GM21423 (cell line): ENCODE results near the gene WDR76.
"Not testable (repeated sequence)": the region's sequence is repeated elsewhere in the genome, so short reads cannot be mapped to it uniquely, and the experiment has no call there.

Experiments used
- ATAC-seq: cut with Tn5 transposase; IDR thresholded peaks from one replicate; pipeline ENCODE4 v1.9.1; 2021; ENCODE audit warnings: mild to moderate bottlenecking, moderate library complexity; ENCODE audit not compliant: unreplicated experiment

The WDR76 gene

GRCh38 chr15:43826508-43827341, at the start of gene WDR76:
TSS of gene WDR76 (plus strand) at chr15:43827002. CDS start at chr15:43827033, 31 bp downstream.
- peak; percentile 61 for ATAC-seq

DNA sequence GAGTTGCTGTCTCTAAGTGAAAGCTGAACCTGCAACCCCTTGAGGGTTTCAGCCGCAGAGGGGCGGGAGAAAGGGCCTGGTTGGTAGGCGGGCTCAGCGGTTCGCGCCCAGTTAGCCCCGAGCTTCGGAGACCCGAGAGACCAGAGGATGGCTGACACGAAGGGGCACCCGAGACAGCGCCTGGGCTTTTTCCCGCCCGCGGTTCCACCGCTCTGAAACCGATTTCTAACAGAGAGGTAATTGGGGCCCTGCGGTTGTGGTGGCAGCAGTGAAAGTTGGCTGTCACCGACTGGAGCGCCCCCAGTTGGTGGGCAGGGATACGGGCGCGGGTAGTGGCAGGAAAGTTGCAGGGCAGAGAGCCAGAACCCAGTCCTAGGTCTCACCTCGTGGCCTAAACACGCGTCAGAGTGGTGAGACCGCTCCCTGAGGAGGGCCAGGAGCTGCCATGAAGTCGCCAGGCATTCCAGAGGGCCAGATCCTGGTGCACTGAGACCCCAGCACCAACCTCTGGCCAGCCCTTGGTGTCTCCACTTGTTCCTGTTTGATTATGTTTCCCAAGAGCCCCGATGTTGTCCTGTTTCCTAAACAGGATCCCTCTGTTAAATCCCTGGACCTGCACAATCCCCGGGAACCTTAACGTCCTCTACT, 49.4 kb upstream of the WDR76 start:
- peak; percentile 58 for ATAC-seq

- ATAC-seq: no peak
These were observed 47.8 kb upstream of the WDR76 start for GRCh38 chr15:43779016-43779415.

GRCh38 chr15:43789409-43789808, 37.4 kb upstream of the WDR76 start:
- no peak for ATAC-seq

DNA sequence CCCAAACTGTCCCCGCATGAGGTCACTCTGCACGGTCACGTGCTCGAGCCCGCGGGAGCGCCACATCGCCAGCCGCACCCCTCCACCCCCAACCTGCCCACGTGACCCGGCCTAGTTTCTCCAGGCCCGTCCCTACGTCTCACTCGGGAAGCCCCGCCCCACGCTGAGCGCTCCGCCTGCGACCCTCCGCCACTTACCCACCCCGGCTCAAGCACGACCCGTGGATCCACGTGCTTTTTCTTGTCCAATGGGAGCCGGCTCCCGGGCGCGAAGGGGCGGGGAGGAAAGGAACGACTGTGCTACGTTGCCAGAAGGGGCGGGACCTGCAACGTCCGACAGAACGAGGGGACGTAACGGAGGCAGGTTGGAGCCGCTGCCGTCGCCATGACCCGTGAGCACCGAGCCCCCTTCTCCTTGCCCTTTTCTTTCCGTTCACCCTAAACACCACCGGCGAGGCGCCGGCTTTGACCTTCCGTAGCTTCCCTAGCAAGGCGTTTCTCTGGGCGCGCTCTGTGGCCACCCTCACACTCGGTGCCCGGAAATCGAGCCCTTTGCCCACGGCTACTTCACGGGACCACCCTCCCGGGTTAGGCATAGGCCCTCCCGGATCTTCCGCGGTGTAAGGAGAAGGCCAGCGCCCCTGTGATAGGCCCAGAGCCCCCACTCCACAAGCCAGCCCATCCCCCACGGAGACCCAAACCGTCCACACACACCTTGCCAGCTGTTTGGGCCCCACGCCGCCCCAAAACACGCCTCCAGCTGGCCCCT, 34.6 kb upstream of the WDR76 start, which contains the start of gene SERF2:
Gene SERF2 (plus strand): TSS at position 328 of the 768 bp plus-strand sequence. CDS start 57 bp downstream, at position 385.
- ATAC-seq: peak; percentile 89

GRCh38 chr15:43792761-43793476, 33.9 kb upstream of the WDR76 start:
- ATAC-seq: no peak

- ATAC-seq: no peak
These were observed 33.2 kb upstream of the WDR76 start for GRCh38 chr15:43793647-43794046.

GRCh38 chr15:43794269-43795037, 32.3 kb upstream of the WDR76 start:
- no peak for ATAC-seq

GRCh38 chr15:43795197-43795596, 31.6 kb upstream of the WDR76 start:
- no peak for ATAC-seq

- ATAC-seq: no peak
These were observed 30.8 kb upstream of the WDR76 start for GRCh38 chr15:43795997-43796396.

DNA sequence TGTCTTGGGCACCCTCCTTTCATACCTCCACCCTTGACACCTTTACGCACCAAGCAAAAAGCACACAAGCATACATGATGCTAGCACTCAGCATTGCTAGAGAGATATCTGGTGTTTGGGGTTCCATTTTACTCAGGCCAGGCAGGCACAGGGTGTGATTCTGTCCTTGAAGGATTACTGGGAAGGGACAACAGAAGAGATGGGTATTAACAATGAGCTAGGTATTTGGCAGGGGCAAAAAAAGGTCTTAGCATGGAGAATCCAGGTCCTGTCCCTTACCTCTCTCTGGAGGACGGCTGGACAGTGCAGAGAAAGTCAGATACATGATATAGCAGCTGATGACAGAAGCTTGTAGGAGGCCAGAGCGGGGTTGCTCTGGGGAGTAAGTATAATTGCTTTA, 30.2 kb upstream of the WDR76 start:
- no peak for ATAC-seq

DNA sequence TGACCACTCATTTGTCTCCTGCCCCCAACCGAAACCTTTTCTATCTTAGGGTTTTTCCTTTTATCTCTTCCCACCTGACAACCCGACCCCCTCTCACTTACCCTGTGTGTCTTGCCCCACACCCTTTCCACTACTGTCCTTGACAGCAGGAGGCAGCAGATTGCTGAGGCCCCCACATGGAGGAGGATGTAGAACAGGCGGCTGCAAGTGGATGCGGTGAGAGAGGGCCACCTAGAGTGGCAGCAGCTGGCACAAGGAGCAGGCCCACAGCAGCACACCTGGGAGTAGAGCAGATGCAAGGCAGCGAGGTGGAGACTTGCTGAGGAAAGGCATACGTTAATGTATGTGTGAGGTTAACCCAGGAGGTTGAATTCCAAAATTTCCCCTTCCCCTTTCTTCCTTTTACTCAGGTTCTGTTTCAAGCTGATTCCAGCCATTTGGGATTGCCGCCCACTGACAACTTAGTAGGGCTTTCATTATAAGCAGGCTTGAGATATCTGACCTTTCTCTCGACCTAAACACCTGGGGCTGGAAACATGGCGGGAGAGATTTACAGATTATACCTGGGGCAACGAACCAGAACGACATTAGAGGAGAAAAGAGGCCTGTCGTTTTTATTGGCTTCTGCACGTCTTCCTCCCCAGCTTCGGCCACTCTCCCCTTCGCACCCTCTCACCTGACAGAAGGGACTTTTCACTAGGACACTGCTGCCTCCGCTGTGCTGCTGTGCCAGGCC, 27.4 kb upstream of the WDR76 start:
- no peak for ATAC-seq

DNA sequence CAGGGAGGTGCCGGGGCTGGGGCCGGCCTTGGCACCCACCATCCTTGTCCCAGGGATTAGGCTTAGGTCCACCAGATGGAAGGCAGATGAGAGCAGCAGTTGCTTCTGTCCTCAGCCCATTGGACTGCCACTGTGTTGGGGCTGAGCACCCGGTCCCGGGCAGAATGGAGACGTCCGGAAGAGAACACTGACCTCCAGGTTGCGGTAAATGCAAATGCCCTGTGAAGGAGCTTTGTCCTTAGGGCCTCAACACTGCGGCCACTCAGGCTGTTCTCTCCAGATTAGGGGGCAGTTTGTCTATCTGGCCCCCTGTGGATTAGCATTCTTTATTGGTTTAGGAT, 26.9 kb upstream of the WDR76 start, which contains the start of gene SERINC4:
Gene SERINC4 (minus strand): TSS at position 276 of the 341 bp plus-strand sequence. CDS start 234 bp downstream, at position 42.
- ATAC-seq: no peak

GRCh38 chr15:43800286-43801141, 26.3 kb upstream of the WDR76 start, which contains the start of gene HYPK:
TSS of gene HYPK (plus strand) at chr15:43800599. CDS start at chr15:43800623, 24 bp downstream.
- ATAC-seq: peak; percentile 86

DNA sequence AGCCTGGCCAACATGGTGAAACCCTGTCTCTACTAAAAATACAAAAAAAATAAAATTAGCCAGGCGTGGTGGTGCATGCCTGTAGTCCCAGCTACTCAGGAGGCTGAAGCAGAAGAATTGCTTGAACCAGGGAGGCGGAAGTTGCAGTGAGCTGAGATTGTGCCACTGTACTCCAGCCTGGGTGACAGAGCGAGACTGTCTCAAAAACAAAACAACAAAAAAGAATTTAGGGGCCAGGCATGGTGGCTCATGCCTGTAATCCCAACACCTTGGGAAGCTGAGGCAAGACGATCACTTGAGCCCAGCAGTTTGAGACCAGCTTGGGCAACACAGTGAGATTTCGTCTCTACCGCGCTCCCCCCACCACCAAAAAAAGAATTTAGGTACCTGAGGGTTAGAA, 24.1 kb upstream of the WDR76 start:
- ATAC-seq: not testable (repeated sequence)

- ATAC-seq: no peak
These were observed 18.3 kb upstream of the WDR76 start for GRCh38 chr15:43808435-43808950.

GRCh38 chr15:43808960-43809678, 17.7 kb upstream of the WDR76 start:
- ATAC-seq: peak; percentile 59
